H1 (cell line): ENCODE results near the gene NDUFS8. TPM values are rescaled to one million over a fixed set of nuclear protein-coding genes. Genes with fewer than 3 reads are reported as not detected.

Source experiments
- CTCF ChIA-PET: fragments of 300-600 bp; sonication (Branson Sonifier 250); formaldehyde crosslinking; loops from one replicate; lab custom pipeline; 2021; ENCODE audit not compliant: partially characterized antibody; lab: Charles Lee
- POLR2A ChIA-PET: fragments of 300-600 bp; sonication (Branson Sonifier 250); formaldehyde crosslinking; loops from one replicate; lab custom pipeline; 2021; ENCODE audit warnings: inconsistent platforms; ENCODE audit not compliant: partially characterized antibody; lab: Charles Lee
- DNase-seq, 2 experiments: peaks; one replicate each; pipeline versions ENCODE4 v3.0.0 to v3.0.0-alpha.2; 2010 to 2022; ENCODE audit warnings: low spot score in 2 of 2, low read depth in 1 of 2, mixed read lengths in 1 of 2
- FAIRE-seq: peaks from 2 replicates; lab custom pipeline; 2011; peaks lifted over from hg19 to GRCh38; lab: Jason Lieb, UNC
- H2AFZ ChIP-seq: 2 replicates; pipeline ENCODE4 v1.8.1; 2012; ENCODE audit warnings: low read length, inconsistent platforms
- H2AK5ac ChIP-seq: 2 replicates; pipeline ENCODE4 v1.6.1; 2013; ENCODE audit warnings: low read depth, low read length
- H2BK120ac ChIP-seq: replicated peaks from 2 replicates; pipeline ENCODE3; 2013; ENCODE audit warnings: low read depth, low read length, inconsistent platforms
- H2BK12ac ChIP-seq: 2 replicates; pipeline ENCODE4 v1.6.1; 2013; ENCODE audit warnings: low read depth, low read length
- H2BK15ac ChIP-seq: 2 replicates; pipeline ENCODE4 v1.6.1; 2013; ENCODE audit warnings: low read length
- H2BK20ac ChIP-seq: 2 replicates; pipeline ENCODE4 v1.6.1; 2013; ENCODE audit warnings: low read length
- H2BK5ac ChIP-seq: 2 replicates; pipeline ENCODE4 v1.6.1; 2013; ENCODE audit warnings: low read depth, low read length
- H3K14ac ChIP-seq: 2 replicates; pipeline ENCODE4 v1.6.1; 2013; ENCODE audit warnings: inconsistent platforms; ENCODE audit not compliant: insufficient read length
- H3K18ac ChIP-seq: 2 replicates; pipeline ENCODE4 v1.6.1; 2013; ENCODE audit warnings: low read length; ENCODE audit errors: extremely low read depth
- H3K23ac ChIP-seq: 2 replicates; pipeline ENCODE4 v1.6.1; 2013; ENCODE audit warnings: inconsistent platforms; ENCODE audit not compliant: insufficient read length
- H3K23me2 ChIP-seq: 2 replicates; pipeline ENCODE4 v1.6.1; 2013; ENCODE audit warnings: low read depth, low read length
- H3K27ac ChIP-seq: 2 replicates; pipeline ENCODE4 v1.6.1; 2011; ENCODE audit warnings: low read depth, low read length, inconsistent platforms
- H3K27me3 ChIP-seq, 4 experiments: replicated peaks in 1 of 4; 1 replicate in 1 of 4; 2 replicates in 3 of 4; pipeline versions ENCODE4 v1.6.1 to v1.8.1; 2011 to 2013; ENCODE audit warnings: low read length in 3 of 4, mild to moderate bottlenecking in 3 of 4, inconsistent platforms in 2 of 4, mixed read lengths in 2 of 4, moderate library complexity in 1 of 4; ENCODE audit not compliant: control insufficient read depth in 3 of 4, insufficient read depth in 3 of 4; ENCODE audit errors: extremely low read depth in 1 of 4
- H3K36me3 ChIP-seq, 4 experiments: 2 replicates each; pipeline versions ENCODE4 v1.6.1 to v1.8.1; 2011 to 2013; ENCODE audit warnings: mild to moderate bottlenecking in 4 of 4, low read length in 3 of 4, moderate library complexity in 2 of 4, control low read depth in 1 of 4, inconsistent platforms in 1 of 4; ENCODE audit not compliant: insufficient read depth in 4 of 4, control insufficient read depth in 2 of 4
- H3K4ac ChIP-seq: replicated peaks from 2 replicates; pipeline ENCODE3; 2013; ENCODE audit warnings: low read length, low read depth, mixed read lengths, inconsistent platforms; ENCODE audit not compliant: insufficient read length
- H3K4me1 ChIP-seq, 4 experiments: replicated peaks in 1 of 4; 1 replicate in 1 of 4; 2 replicates in 3 of 4; pipeline versions ENCODE4 v1.6.1 to v1.8.1; 2011 to 2013; ENCODE audit warnings: low read length in 3 of 4, inconsistent platforms in 2 of 4, mixed read lengths in 1 of 4; ENCODE audit not compliant: insufficient read depth in 4 of 4, control insufficient read depth in 3 of 4
- H3K4me2 ChIP-seq, 2 experiments: 2 replicates each; pipeline versions ENCODE4 v1.6.1 to v1.8.1; 2011 to 2013; ENCODE audit warnings: low read depth in 2 of 2, low read length in 2 of 2, control low read depth in 1 of 2, inconsistent platforms in 1 of 2, mild to moderate bottlenecking in 1 of 2; ENCODE audit not compliant: insufficient read depth in 1 of 2
- H3K4me3 ChIP-seq, 4 experiments: fragments of 200-600, 300-600 bp in 1 of 4; sonication (generic), shearing (Covaris generic), sonication (Bioruptor Twin) in 1 of 4; 2 replicates each; pipeline versions ENCODE4 v1.5.1 to v1.8.1; 2011 to 2016; ENCODE audit warnings: low read length in 4 of 4, low read depth in 3 of 4, control low read depth in 2 of 4, inconsistent platforms in 2 of 4, mild to moderate bottlenecking in 2 of 4, mixed read lengths in 1 of 4, moderate library complexity in 1 of 4; ENCODE audit not compliant: insufficient read depth in 2 of 4; ENCODE audit errors: extremely low read depth in 1 of 4
- H3K56ac ChIP-seq: replicated peaks from 2 replicates; pipeline ENCODE3; 2013; ENCODE audit warnings: low read depth, mild to moderate bottlenecking, mixed read lengths, low read length, inconsistent platforms; ENCODE audit not compliant: insufficient read length
- H3K79me1 ChIP-seq: 2 replicates; pipeline ENCODE4 v1.6.1; 2013; ENCODE audit warnings: low read depth, low read length, control low read depth
- H3K79me2 ChIP-seq, 2 experiments: 2 replicates each; pipeline versions ENCODE4 v1.6.1 to v1.8.1; 2012 to 2013; ENCODE audit warnings: low read length in 2 of 2, mild to moderate bottlenecking in 2 of 2, inconsistent platforms in 1 of 2; ENCODE audit not compliant: insufficient read depth in 2 of 2, control insufficient read depth in 1 of 2
- H3K9ac ChIP-seq, 4 experiments: replicated peaks in 1 of 4; 1 replicate in 1 of 4; 2 replicates in 3 of 4; pipeline versions ENCODE4 v1.6.1 to v1.8.1; 2011 to 2013; ENCODE audit warnings: low read depth in 3 of 4, low read length in 3 of 4, control low read depth in 2 of 4, mild to moderate bottlenecking in 2 of 4, moderate library complexity in 2 of 4, inconsistent platforms in 1 of 4; ENCODE audit errors: extremely low read depth in 1 of 4
- H3K9me3 ChIP-seq, 2 experiments: 2 replicates each; pipeline versions ENCODE4 v1.6.1 to v1.8.1; 2012 to 2013; ENCODE audit warnings: mild to moderate bottlenecking in 2 of 2, moderate library complexity in 2 of 2, control low read depth in 1 of 2, inconsistent platforms in 1 of 2, low read depth in 1 of 2, low read length in 1 of 2, mixed read lengths in 1 of 2; ENCODE audit not compliant: insufficient read depth in 2 of 2
- H4K20me1 ChIP-seq, 2 experiments: replicated peaks in 1 of 2; 2 replicates each; pipeline versions ENCODE3 to v1.8.1; 2011 to 2013; ENCODE audit warnings: inconsistent platforms in 2 of 2, low read length in 2 of 2, mild to moderate bottlenecking in 1 of 2; ENCODE audit not compliant: insufficient read depth in 2 of 2, control insufficient read depth in 1 of 2
- H4K5ac ChIP-seq: 2 replicates; pipeline ENCODE4 v1.6.1; 2013; ENCODE audit warnings: low read length, low read depth, mixed read lengths, inconsistent platforms; ENCODE audit not compliant: insufficient read length
- H4K8ac ChIP-seq: 2 replicates; pipeline ENCODE4 v1.8.0; 2013; ENCODE audit warnings: mild to moderate bottlenecking, moderate library complexity, low read length, inconsistent platforms; ENCODE audit not compliant: insufficient read depth; ENCODE audit errors: extremely low read depth
- H4K91ac ChIP-seq: replicated peaks from 2 replicates; pipeline ENCODE3; 2013; ENCODE audit warnings: low read length, mixed read lengths, inconsistent platforms; ENCODE audit not compliant: insufficient read length
- CBX5 ChIP-seq: fragments of 300-800, 300-1000 bp; sonication (generic); IDR thresholded peaks from 2 replicates; pipeline ENCODE4 v1.7.1; 2016; ENCODE audit warnings: antibody characterized with exemption, low read length, low read depth
- CHD1 ChIP-seq: IDR thresholded peaks from 2 replicates; pipeline ENCODE4 v1.6.1; 2012; ENCODE audit warnings: low read depth, low read length, improper control_type of control experiment
- GTF2F1 ChIP-seq: IDR thresholded peaks from 2 replicates; pipeline ENCODE4 v1.6.1; 2012; ENCODE audit warnings: low read depth, low read length, improper control_type of control experiment, borderline replicate concordance
- HDAC6 ChIP-seq: IDR thresholded peaks from one replicate; pipeline ENCODE4 v1.7.1; 2012; ENCODE audit warnings: low read depth, mild to moderate bottlenecking, inconsistent platforms, low read length, moderate library complexity
- PHF8 ChIP-seq: fragments of 200-600 bp; sonication (generic); conservative IDR thresholded peaks from 2 replicates; pipeline ENCODE4 v1.7.1; 2012; ENCODE audit warnings: low read depth, mild to moderate bottlenecking, inconsistent platforms, low read length, moderate library complexity
- POU5F1 ChIP-seq: IDR thresholded peaks from 2 replicates; pipeline ENCODE4 v1.6.1; 2011; ENCODE audit warnings: low read depth, mild to moderate bottlenecking, low read length, moderate library complexity
- RBBP5 ChIP-seq: IDR thresholded peaks from 2 replicates; pipeline ENCODE4 v1.7.1; 2012; ENCODE audit warnings: low read depth, mild to moderate bottlenecking, inconsistent platforms, low read length, moderate library complexity, borderline replicate concordance
- RNF2 ChIP-seq: fragments of 200-900, 300-1000 bp; sonication (generic); IDR thresholded peaks from 2 replicates; pipeline ENCODE4 v1.7.1; 2016; ENCODE audit warnings: borderline replicate concordance, low read depth, mild to moderate bottlenecking, antibody characterized with exemption, low read length; ENCODE audit not compliant: poor library complexity, severe bottlenecking; ENCODE audit errors: missing control alignments
- SIRT6 ChIP-seq: IDR thresholded peaks from one replicate; pipeline ENCODE4 v1.7.1; 2012; ENCODE audit warnings: low read length, inconsistent platforms
- SP1 ChIP-seq: IDR thresholded peaks from 2 replicates; pipeline ENCODE4 v1.6.1; 2011; ENCODE audit warnings: low read depth, low read length
- TBP ChIP-seq: IDR thresholded peaks from 2 replicates; pipeline ENCODE4 v1.6.1; 2011; ENCODE audit warnings: low read depth, low read length, improper control_type of control experiment
- WGBS, 2 experiments: shearing (Covaris generic) in 1 of 2; methylation state at CpG; one replicate each; pipeline versions ENCODE4 v1.1.6 to v1.1.7; 2013 to 2015; ENCODE audit warnings: low lambda C conversion rate in 2 of 2, mixed read lengths in 2 of 2, inconsistent platforms in 1 of 2, low coverage in 1 of 2, missing lambda C conversion rate in 1 of 2; ENCODE audit not compliant: insufficient replicate concordance in 2 of 2, insufficient coverage in 1 of 2, insufficient read length in 1 of 2; ENCODE audit errors: extremely low coverage in 1 of 2, missing lambda C conversion rate in 1 of 2; 5-methylcytosine and 5-hydroxymethylcytosine counted together
- polyA plus RNA-seq, 7 experiments: library from polyadenylated mRNA; depleted of rRNA in 3 of 7; stranded (reverse) in 5 of 7; unstranded in 2 of 7; fragments of >200 nt in 5 of 7; fragments of 200-250 nt in 2 of 7; gene quantifications; 1 replicate in 5 of 7; 2 replicates in 1 of 7; 4 replicates in 1 of 7; pipeline versions ENCODE4 v1.2.1 to v1.2.3, GENCODE V29; 2011 to 2013; ENCODE audit warnings: missing spikeins in 2 of 7, mixed read lengths in 2 of 7
- total RNA-seq: library from RNA; stranded (reverse); fragmentation: NEBNext Ultra II Directional; extraction: Animal tissue kit (Norgen Biotek cat#: 25700); gene quantifications from 2 replicates; pipeline ENCODE4 v1.2.1, GENCODE V29; 2021
- TF ChIP-seq, protein P1 (sequence below): IDR thresholded peaks from 2 replicates; pipeline ENCODE4 v1.6.1; 2012; ENCODE audit warnings: inconsistent platforms

Gene NDUFS8
- total and polyA plus RNA-seq, 2 of the 8 experiments (the other 6 are each of a cell fraction or from before 2014, with no cell fraction given), result 182 to 291 TPM

DNA sequence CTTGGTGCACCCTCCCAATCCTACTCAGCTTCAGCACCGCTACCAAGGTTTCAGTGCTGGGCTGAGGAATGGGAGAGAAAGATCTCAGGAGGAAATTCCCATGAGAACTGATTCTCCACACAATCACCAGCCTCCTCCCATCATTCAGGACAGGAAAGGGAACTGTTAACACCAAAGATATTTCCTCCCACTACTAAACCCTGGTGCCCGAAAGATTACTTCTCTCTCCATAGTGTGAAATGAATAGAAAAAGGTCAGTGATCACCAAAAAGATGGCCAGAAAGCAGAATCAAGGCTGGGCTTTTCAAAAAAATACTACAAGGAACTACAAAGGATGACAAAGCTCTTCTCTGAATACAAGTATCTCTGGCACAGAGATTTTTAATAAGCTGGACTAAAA, 34.4 kb downstream of the NDUFS8 start:
- Histone ChIP-seq H4K8ac (no peak overlapping the region), H3K23ac (no peak overlapping the region), H2BK12ac (no peak overlapping the region), H3K4ac (no peak overlapping the region), H2AK5ac (no peak overlapping the region), H3K4me1 (no peaks in the 10 kb centered on the region), H3K9ac (no peak overlapping the region), H2BK120ac (no peak overlapping the region), H3K36me3 (peaks cover 43 to 92% (median 85%) of the 10 kb centered on the region in 4 experiments), H4K5ac (no peak overlapping the region), H2BK15ac (no peak overlapping the region), H3K4me2 (no peak overlapping the region), H3K27me3 (no peaks in the 10 kb centered on the region), H2BK20ac (no peak overlapping the region), H3K56ac (no peak overlapping the region), H2AFZ (no peak overlapping the region), H3K14ac (no peak overlapping the region), H3K79me1 (peaks cover 3% of the 10 kb centered on the region; the same call in 1 of the 2 replicates), H4K20me1 (peaks cover 4 to 6% of the 10 kb centered on the region in 2 experiments), H3K9me3 (no peaks in the 10 kb centered on the region), H3K27ac (no peak overlapping the region), H2BK5ac (no peak overlapping the region), H3K18ac (no peak overlapping the region), H3K23me2 (no peaks in the 10 kb centered on the region), H3K79me2 (no peaks in the 10 kb centered on the region; a peak in 1 of 4 replicates), H3K4me3 (no peak overlapping the region), H4K91ac (no peak overlapping the region)
- CTCF ChIA-PET, result interaction anchor here (1.2 kb wide), 1 partner anchor 144 kb away, joined by 3 read pairs; no protein-coding TSS in a partner anchor
- TF ChIP-seq, protein P1, sequence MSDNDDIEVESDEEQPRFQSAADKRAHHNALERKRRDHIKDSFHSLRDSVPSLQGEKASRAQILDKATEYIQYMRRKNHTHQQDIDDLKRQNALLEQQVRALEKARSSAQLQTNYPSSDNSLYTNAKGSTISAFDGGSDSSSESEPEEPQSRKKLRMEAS, result no peak
- TF ChIP-seq GTF2F1, result no peak
- no peak for TF ChIP-seq RBBP5
- no peak for TF ChIP-seq POU5F1
- TF ChIP-seq CBX5, result no peak
- no peak for TF ChIP-seq SIRT6
- TF ChIP-seq CHD1, result no peak
- TF ChIP-seq TBP, result no peak
- no peak for TF ChIP-seq HDAC6
- TF ChIP-seq SP1, result no peak
- no peak for TF ChIP-seq RNF2
- TF ChIP-seq PHF8, result no peak
- no peak for FAIRE-seq
- no peak for DNase-seq
- 100% methylated on average over 2 of the region's 2 CpGs; no CpG with 5 or more reads in 1 of the 2 experiments for WGBS, 2 experiments
- POLR2A ChIA-PET, result interaction anchor here (1.4 kb wide), 2 partner anchors 9 to 13 kb away, joined by 4 to 5 read pairs; no protein-coding TSS in a partner anchor
